Measurements from ENCODE around the gene ADH4. TPM values are rescaled to one million over a fixed set of nuclear protein-coding genes. Genes with fewer than 3 reads are reported as not detected.
"Not testable (repeated sequence)": the region's sequence is repeated elsewhere in the genome, so short reads cannot be mapped to it uniquely, and the experiment has no call there.

The ADH4 gene
- total RNA-seq, 1 donor from 2014 or later: not detected

GRCh38 chr4:99117876-99118693 is 26.0 kb downstream of the ADH4 start:
- no peak overlapping the region for H3K4me3 ChIP-seq (ENCODE audit: low read depth, low read length)
- peak; percentile 1 for TF ChIP-seq CTCF (conservative IDR thresholded peaks at IDR 0.05; ENCODE audit: low read depth, low read length)
- DNase-seq (ENCODE audit: low read depth): no peak

- not testable (repeated sequence) for DNase-seq (ENCODE audit: low read depth); H3K4me3 ChIP-seq (ENCODE audit: low read depth, low read length)
These were observed 26.8 kb downstream of the ADH4 start for GRCh38 chr4:99117122-99117841.

- not testable (repeated sequence) for H3K4me3 ChIP-seq (ENCODE audit: low read depth, low read length); DNase-seq (ENCODE audit: low read depth)
These were observed 34.8 kb downstream of the ADH4 start for GRCh38 chr4:99109286-99109685.

- no peak overlapping the region for H3K4me3 ChIP-seq (ENCODE audit: low read depth, low read length)
- no peak for TF ChIP-seq CTCF (conservative IDR thresholded peaks at IDR 0.05; ENCODE audit: low read depth, low read length)
- no peak for DNase-seq (ENCODE audit: low read depth)
These were observed 39.9 kb downstream of the ADH4 start for GRCh38 chr4:99104153-99104552.

GRCh38 chr4:99103166-99103565 is 40.9 kb downstream of the ADH4 start:
- DNase-seq (ENCODE audit: low read depth): no peak
- TF ChIP-seq CTCF (conservative IDR thresholded peaks at IDR 0.05; ENCODE audit: low read depth, low read length): no peak
- H3K4me3 ChIP-seq (ENCODE audit: low read depth, low read length): no peak overlapping the region

- no peak for DNase-seq (ENCODE audit: low read depth)
- no peak for TF ChIP-seq CTCF (conservative IDR thresholded peaks at IDR 0.05; ENCODE audit: low read depth, low read length)
- no peak overlapping the region for H3K4me3 ChIP-seq (ENCODE audit: low read depth, low read length)
These were observed 41.5 kb downstream of the ADH4 start for GRCh38 chr4:99102634-99103033.

- no peak for DNase-seq (ENCODE audit: low read depth)
- H3K4me3 ChIP-seq (ENCODE audit: low read depth, low read length): no peak overlapping the region
- TF ChIP-seq CTCF (conservative IDR thresholded peaks at IDR 0.05; ENCODE audit: low read depth, low read length): no peak
These were observed 43.2 kb downstream of the ADH4 start for GRCh38 chr4:99100876-99101275.

GRCh38 chr4:99099814-99100213 is 44.3 kb downstream of the ADH4 start:
- not testable (repeated sequence) for H3K4me3 ChIP-seq (ENCODE audit: low read depth, low read length); DNase-seq (ENCODE audit: low read depth)
